Sciatic nerve (tissue), 2 donors: Measurements from ENCODE around the gene PPP1R1B. TPM values are rescaled to one million over a fixed set of nuclear protein-coding genes. Genes with fewer than 3 reads are reported as not detected.

Experiments
- ATAC-seq: fragments of 200-7000 bp; cut with Tn5 transposase; one replicate; pipeline ENCODE4 v1.9.1; 2020; ENCODE audit warnings: mild to moderate bottlenecking, moderate library complexity
- DNase-seq: peaks from one replicate; pipeline ENCODE4 v3.0.0-alpha.2; 2020; ENCODE audit warnings: low spot score
- intact Hi-C: fragments of 100-400 bp; cut with DNase I; formaldehyde crosslinking; loops from one replicate; pipeline ENCODE4 v1.14.2; 2022
- total RNA-seq: library from RNA; stranded (reverse); fragmentation: NEBNext Ultra II Directional; extraction: Animal tissue kit (Norgen Biotek cat#: 25700); gene quantifications from one replicate; pipeline ENCODE4 v1.2.1, GENCODE V29; 2021
- donor health status: DM: no; HTN: no; CAD: no.
- donor health status: DM: no; HTN: no; CAD: no.

PPP1R1B gene
- total RNA-seq, 1 donor from 2014 or later, result 3.3 TPM

DNA sequence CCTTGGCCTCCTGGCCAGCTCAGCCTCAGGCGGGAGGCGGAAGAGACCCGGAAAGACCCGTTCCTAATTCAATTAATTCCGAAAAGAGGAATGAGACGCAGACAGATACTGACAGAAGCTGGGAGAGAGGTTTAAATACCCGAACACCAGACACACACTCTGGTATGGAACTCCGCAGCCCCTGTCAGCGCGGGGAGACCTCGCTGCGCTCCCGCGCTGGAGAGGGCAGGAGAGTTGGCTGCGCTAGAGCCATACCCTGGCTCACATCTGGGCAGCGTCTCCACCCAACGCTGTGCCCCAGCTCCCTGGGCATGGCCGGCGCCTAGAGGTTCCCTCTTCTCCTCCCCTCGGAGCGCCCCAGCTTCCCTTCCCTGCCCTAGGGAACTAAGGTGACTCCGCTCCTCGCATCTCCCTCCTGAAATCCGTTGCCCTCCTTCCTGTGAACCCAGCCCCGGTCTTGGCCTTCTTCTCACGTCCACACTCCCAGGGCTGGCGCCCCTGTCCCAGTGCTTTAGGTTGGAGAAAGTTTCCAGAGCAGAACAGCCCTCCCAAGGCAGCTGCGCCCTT lies 27.0 kb upstream of the PPP1R1B start:
- DNase-seq, result no peak
- no peak for ATAC-seq

DNA sequence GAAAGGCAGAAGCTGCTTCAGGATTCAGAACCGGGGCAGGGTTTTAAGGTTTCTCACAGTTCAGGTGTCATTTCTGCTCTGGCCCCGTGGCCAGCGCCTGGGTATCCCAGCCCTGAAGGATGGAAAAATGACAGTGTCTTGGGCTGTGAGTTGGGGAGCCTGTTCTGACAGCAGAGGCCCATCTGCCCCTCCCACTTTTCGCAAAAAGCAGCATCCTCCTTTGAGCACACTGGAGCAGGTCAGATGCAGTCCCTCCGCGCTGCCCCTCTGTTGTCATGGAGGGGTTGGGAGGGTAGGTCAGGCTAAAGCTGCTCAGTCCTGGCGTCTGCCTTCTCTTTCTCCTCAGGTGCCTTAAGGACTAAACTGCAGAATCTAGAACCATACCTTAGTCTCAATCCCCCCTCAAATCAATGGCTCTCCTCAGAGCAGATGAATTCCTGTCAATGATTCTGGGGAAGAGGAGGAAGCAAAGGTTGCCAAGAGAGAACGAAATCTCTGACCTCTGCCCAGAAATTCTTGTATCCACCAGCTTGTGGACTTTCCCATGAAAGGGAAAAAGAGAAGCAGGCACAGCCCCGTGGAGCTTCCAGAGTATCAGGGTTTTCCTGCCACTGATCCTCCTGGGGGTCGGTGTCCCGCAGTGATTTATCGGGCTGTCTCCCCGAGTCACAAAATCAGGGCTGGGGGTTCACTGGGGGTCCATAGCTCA lies 26.3 kb upstream of the PPP1R1B start:
- no peak for DNase-seq
- ATAC-seq, result no peak
- intact Hi-C loops, result no loop called here

More for the DNA sequence above, 27.0 kb upstream of the PPP1R1B start:
- intact Hi-C loops, result no loop called here

- no peak for ATAC-seq
- DNase-seq, result no peak
- intact Hi-C loops, result no loop called here
Measured at GRCh38 chr17:39600997-39601597, 25.7 kb upstream of the PPP1R1B start.

GRCh38 chr17:39601758-39602532 lies 24.8 kb upstream of the PPP1R1B start:
- intact Hi-C loops, result no loop called here
- ATAC-seq (no peak), DNase-seq (no peak)

GRCh38 chr17:39602533-39603303 lies 24.0 kb upstream of the PPP1R1B start:
- intact Hi-C loops, result no loop called here
- no peak for DNase-seq
- no peak for ATAC-seq

GRCh38 chr17:39603304-39604016 lies 23.3 kb upstream of the PPP1R1B start:
- no peak for DNase-seq
- intact Hi-C loops, result no loop called here
- ATAC-seq, result no peak

GRCh38 chr17:39604911-39605491 lies 21.8 kb upstream of the PPP1R1B start:
- intact Hi-C loops, result no loop called here
- no peak for DNase-seq
- no peak for ATAC-seq

DNA sequence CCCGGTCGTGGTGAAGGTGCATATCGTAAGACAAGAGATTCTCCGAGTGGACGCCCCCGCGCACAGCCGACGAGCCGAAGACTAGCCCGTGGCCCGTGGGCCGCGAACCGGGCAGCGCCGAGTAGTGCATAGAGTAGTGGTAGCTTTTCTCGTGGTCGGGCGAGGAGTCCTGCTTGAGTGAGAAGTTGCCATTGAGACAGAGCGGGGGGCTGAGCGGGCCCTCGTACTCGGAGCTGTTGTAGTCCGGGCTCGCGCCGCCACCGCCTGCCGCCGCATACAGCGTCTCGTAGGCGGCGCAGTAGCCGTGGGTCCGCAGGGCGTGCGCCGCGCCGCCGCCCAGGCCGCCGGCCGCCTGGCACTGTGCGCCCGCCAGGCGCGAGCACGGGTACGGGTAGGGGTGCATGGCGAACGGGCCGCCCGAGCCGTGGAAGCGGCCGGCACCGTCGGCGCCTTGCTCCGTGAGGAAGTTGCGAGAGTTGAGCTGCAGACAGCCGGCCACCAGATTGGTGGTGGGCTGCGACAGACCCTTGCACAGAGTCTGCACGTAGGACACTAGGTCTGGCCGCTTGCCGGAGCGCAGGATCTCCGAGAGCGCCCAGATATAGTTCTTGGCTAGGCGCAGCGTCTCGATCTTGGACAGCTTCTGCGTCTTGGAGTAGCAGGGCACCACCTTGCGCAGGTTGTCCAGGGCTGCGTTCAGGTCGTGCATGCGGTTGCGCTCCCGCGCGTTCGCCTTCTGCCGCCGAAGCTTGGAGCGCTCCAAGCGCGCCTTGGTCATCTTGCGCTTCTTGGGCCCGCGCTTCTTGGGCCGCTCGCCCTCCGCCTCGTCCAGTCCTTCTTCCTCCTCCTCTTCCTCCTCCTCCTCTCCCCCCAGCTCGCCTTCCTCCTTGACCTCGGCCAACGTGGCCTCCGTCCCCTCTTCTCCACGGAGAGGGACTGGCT lies 21.0 kb upstream of the PPP1R1B start:
- ATAC-seq (no peak), DNase-seq (no peak)
- intact Hi-C loops, result no loop called here

DNA sequence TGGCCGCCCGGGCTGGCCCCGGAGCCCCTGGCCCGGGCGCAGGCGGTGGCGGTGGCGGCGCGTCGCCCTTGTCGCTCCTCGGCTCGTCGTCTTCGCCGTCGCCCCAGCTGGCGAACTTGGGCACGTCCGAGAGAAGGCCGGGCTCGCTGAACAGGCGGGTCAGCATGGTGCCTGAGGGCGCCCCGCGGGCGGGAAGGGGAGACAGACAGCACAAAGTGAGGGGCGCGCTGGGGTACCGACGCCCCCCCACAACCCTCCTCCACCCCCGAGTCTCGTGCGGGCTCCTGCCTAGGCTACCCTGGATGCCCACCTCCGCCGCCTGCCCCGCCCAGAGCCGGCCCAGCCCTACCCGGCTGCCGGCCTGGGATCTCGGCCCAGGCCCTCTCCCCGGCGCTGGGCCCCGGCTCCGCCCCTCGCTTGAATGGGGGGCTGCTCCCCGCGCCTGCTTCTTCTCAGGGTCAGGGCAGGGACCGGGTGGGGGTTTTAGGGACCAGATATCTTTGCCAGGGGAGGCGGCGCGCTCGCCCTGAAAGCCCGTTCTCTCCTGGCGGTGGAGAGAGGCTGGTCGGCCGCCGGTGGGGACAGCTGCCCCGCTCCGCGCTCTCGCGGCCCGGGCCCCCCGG lies 20.2 kb upstream of the PPP1R1B start:
- DNase-seq (no peak), ATAC-seq (no peak)
- intact Hi-C loops, result no loop called here

- ATAC-seq, result no peak
- no peak for DNase-seq
- intact Hi-C loops, result no loop called here
Measured at GRCh38 chr17:39607057-39607850, 19.5 kb upstream of the PPP1R1B start.

DNA sequence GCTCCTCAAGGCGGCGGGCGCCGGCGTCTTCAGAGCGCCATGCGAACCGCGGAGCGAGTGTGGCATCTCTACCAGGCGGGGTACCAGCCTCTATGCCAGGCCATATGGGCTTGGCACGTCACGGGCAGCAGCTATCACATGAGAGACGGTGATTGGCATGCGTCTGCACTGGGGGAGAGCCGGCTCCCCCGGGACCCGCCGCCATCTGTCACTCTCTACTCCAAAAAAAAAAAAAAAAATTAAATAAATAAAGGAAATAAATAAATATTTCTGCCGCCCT lies 19.0 kb upstream of the PPP1R1B start, which contains the start of gene NEUROD2:
Gene NEUROD2 (minus strand): TSS at position 70 of the 280 bp plus-strand sequence. CDS start 1,321 bp downstream, outside the sequence.
- ATAC-seq, result no peak
- DNase-seq, result no peak
- intact Hi-C loops, result no loop called here

DNA sequence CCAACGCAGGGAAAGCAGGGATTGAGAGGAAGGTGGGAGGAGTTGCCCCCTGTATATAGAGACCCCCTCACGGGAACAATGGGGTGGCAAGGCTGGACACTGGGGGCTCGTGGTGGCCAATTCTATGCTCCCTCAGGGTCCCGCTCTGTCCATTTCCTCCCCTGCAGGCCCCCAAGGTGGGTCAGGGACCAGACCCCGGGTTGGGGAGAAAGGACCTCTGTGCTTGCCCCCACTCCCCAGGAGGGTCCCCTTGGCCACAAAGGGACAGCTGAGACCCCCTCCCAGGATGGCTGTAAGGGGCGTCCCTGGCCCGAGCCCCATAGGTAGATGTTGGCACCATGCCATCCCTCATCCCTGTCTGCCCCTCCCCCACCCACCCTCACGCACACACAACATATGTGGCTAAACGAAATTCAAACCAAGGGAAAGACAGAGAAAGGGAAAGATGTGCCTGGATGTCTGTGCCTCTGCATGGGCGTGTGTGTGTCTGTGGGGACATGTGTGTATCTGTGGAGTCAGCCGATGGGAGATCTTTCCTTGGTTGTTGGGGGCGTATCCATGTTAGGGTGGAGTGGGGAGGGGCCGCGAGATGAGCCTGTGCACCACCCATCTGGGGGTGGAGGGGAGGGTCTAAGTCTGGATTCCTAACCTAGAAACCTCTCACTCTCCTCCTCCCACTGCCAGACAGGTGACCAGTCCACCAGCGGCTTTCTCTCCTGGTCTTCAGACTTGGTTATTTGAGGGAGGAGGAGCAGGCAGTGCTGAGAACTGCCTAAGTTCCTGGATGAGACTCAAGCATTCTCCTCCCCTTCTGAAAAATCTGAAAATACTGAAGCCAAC lies 18.4 kb upstream of the PPP1R1B start:
- intact Hi-C loops, result no loop called here
- DNase-seq (no peak), ATAC-seq (no peak)

DNA sequence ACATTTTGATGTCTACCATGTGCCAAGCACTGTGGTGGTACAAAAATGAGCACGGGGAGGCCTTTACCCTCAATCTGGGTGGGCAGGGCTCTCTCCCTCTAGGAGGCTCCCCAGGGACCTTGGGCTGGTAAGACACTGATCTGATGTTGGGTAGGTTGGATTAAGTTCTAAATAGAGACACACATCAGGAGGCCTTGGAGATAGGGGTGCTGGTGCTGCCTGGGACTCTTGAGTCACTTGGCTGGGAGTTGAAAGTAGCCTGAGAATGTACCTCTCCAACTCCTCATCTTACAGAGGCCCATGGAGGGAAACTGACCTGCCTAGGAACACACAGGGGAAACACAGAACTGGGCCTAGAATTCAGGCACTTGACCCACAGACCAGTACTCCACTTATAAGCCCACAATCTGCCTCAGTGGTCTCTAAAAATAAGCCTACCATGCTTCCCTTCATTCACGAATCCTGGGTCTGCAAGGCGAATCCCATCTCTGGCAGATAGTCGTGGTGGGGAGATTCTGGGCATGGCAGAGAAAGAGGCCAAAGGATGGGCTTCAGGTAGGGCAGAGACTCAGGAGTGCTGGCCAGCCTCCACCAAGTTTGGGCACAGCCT lies 17.2 kb upstream of the PPP1R1B start:
- DNase-seq (no peak), ATAC-seq (no peak)
- intact Hi-C loops, result no loop called here

- intact Hi-C loops, result no loop called here
- DNase-seq (no peak), ATAC-seq (no peak)
Measured at GRCh38 chr17:39611401-39612112, 15.2 kb upstream of the PPP1R1B start.
